Panc1 (cell line): Measurements from ENCODE around the gene PDE6A. TPM values are rescaled to one million over a fixed set of nuclear protein-coding genes. Genes with fewer than 3 reads are reported as not detected.

Experiments used
- ATAC-seq: fragments of 200-7000 bp; cut with Tn5 transposase; 2 replicates; pipeline ENCODE4 v1.9.1; 2020; ENCODE audit warnings: mild to moderate bottlenecking, moderate library complexity
- BruUV-seq: library from RNA; stranded (reverse); fragments of 400-500 nt; replicated peaks from 2 replicates; lab custom pipeline; 2021; lab: Mats Ljungman, UMichigan
- CTCF ChIA-PET: fragments of 300-600 bp; sonication (Branson Sonifier 250); formaldehyde crosslinking; loops from one replicate; lab custom pipeline; 2022; ENCODE audit warnings: antibody characterized with exemption; lab: Charles Lee
- POLR2A ChIA-PET: fragments of 300-600 bp; sonication (Branson Sonifier 250); formaldehyde crosslinking; loops from one replicate; lab custom pipeline; 2022; ENCODE audit warnings: antibody characterized with exemption; lab: Charles Lee
- DNase-seq: peaks from one replicate; pipeline ENCODE4 v3.0.0-alpha.2; 2010; ENCODE audit warnings: low read depth, low spot score
- H3K27ac ChIP-seq: 2 replicates; pipeline ENCODE4 v1.5.1; 2011; ENCODE audit warnings: mild to moderate bottlenecking, low read length, inconsistent platforms
- H3K27me3 ChIP-seq: fragments of 200-500 bp; sonication (Bioruptor generic); 2 replicates; pipeline ENCODE4 v1.6.0; 2014; ENCODE audit warnings: low read length, inconsistent platforms; ENCODE audit not compliant: control insufficient read depth, insufficient read depth
- H3K36me3 ChIP-seq: fragments of 200-500 bp; sonication (Bioruptor generic); 2 replicates; pipeline ENCODE4 v1.5.1; 2014; ENCODE audit warnings: inconsistent platforms, mild to moderate bottlenecking, low read length, moderate library complexity; ENCODE audit not compliant: control insufficient read depth, insufficient read depth
- H3K4me1 ChIP-seq: 2 replicates; pipeline ENCODE4 v1.5.1; 2011; ENCODE audit warnings: inconsistent platforms, mild to moderate bottlenecking, low read length, moderate library complexity; ENCODE audit not compliant: control insufficient read depth, insufficient read depth
- H3K4me3 ChIP-seq, 2 experiments: 2 replicates each; pipeline ENCODE4 v1.5.1; 2011 to 2012; ENCODE audit warnings: low read depth in 2 of 2, low read length in 2 of 2, mild to moderate bottlenecking in 2 of 2, inconsistent platforms in 1 of 2, moderate library complexity in 1 of 2
- H3K9me3 ChIP-seq: fragments of 200-500 bp; sonication (Bioruptor generic); 2 replicates; pipeline ENCODE4 v1.5.1; 2014; ENCODE audit warnings: low read depth, mild to moderate bottlenecking, inconsistent platforms, low read length, moderate library complexity; ENCODE audit not compliant: control insufficient read depth, insufficient read depth
- CTCF ChIP-seq: fragments of 450-650 bp; IDR thresholded peaks from 2 replicates; pipeline ENCODE4 v1.5.1; 2017; ENCODE audit warnings: mild to moderate bottlenecking
- POLR2AphosphoS5 ChIP-seq: IDR thresholded peaks from 2 replicates; pipeline ENCODE4 v1.6.1; 2012; ENCODE audit warnings: mild to moderate bottlenecking, low read depth, low read length, moderate library complexity
- REST ChIP-seq, 2 experiments: IDR thresholded peaks; 2 replicates each; pipeline ENCODE4 v1.6.1; 2011 to 2012; ENCODE audit warnings: low read depth in 2 of 2, control low read depth in 1 of 2, low read length in 1 of 2, mild to moderate bottlenecking in 1 of 2, moderate library complexity in 1 of 2; ENCODE audit not compliant: insufficient read depth in 1 of 2
- SIN3A ChIP-seq: IDR thresholded peaks from 2 replicates; pipeline ENCODE4 v1.6.1; 2012; ENCODE audit warnings: low read depth, mild to moderate bottlenecking, low read length, moderate library complexity, borderline replicate concordance; ENCODE audit not compliant: insufficient read depth
- TCF7L2 ChIP-seq: IDR thresholded peaks from 2 replicates; pipeline ENCODE4 v1.6.1; 2011; ENCODE audit warnings: mild to moderate bottlenecking, low read depth, low read length, inconsistent platforms
- in situ Hi-C: cut with HindIII; loops from 2 replicates; pipeline ENCODE4 v1.10.0; 2016; ENCODE audit warnings: low sequenced_read_pairs, low pct_unique_long_range_greater_than_20kb
- intact Hi-C: fragments of 100-400 bp; cut with micrococcal nuclease; formaldehyde crosslinking; loops from one replicate; pipeline ENCODE4 v1.10.0; 2022; ENCODE audit not compliant: unreplicated experiment
- total RNA-seq: library from RNA; stranded (reverse); gene quantifications from one replicate; pipeline ENCODE4 v1.2.1, GENCODE V29; 2021; ENCODE audit not compliant: unreplicated experiment

Gene PDE6A
- total RNA-seq, 1 experiment from 2014 or later = 0.33 TPM

GRCh38 chr5:149851211-149851610 is 93.4 kb downstream of the PDE6A start:
- in situ Hi-C loops = no loop called here
- Histone ChIP-seq H3K4me1 (peaks cover 4% of the 10 kb centered on the region), H3K4me3 (no peak overlapping the region), H3K36me3 (no peaks in the 10 kb centered on the region), H3K27ac (no peak overlapping the region), H3K27me3 (no peaks in the 10 kb centered on the region), H3K9me3 (no peaks in the 10 kb centered on the region)
- no TSS peak for BruUV-seq
- ChIA-PET CTCF (no interaction called here), POLR2A (no interaction called here)
- TF ChIP-seq POLR2AphosphoS5 = no peak
- no peak for TF ChIP-seq SIN3A
- TF ChIP-seq CTCF = no peak
- TF ChIP-seq TCF7L2 = no peak
- no peak for TF ChIP-seq REST (IDR thresholded peaks at IDR 0.05; ENCODE audit: insufficient read depth in 1 of 2, low read depth in 2 of 2, low read length in 1 of 2)
- ATAC-seq (no peak), DNase-seq (no peak)
- intact Hi-C loops = no loop called here

GRCh38 chr5:149849966-149850910 is 94.4 kb downstream of the PDE6A start:
- no peak for TF ChIP-seq TCF7L2
- TF ChIP-seq POLR2AphosphoS5 = no peak
- no peak for TF ChIP-seq SIN3A
- no peak for TF ChIP-seq REST (IDR thresholded peaks at IDR 0.05; ENCODE audit: insufficient read depth in 1 of 2, low read depth in 2 of 2, low read length in 1 of 2)
- TF ChIP-seq CTCF = no peak
- H3K9me3 ChIP-seq = no peaks in the 10 kb centered on the region
- ChIA-PET CTCF (no interaction called here), POLR2A (no interaction called here)
- in situ Hi-C loops = no loop called here
- ATAC-seq = no peak
- H3K4me1 ChIP-seq = peaks cover 4% of the 10 kb centered on the region
- H3K36me3 ChIP-seq = no peaks in the 10 kb centered on the region
- no peak overlapping the region for H3K27ac ChIP-seq
- H3K27me3 ChIP-seq = no peaks in the 10 kb centered on the region
- no TSS peak for BruUV-seq
- intact Hi-C loops = no loop called here
- no peak for DNase-seq
- H3K4me3 ChIP-seq = no peak overlapping the region
